ENCODE data around the gene RASL11B.

The RASL11B gene

DNA sequence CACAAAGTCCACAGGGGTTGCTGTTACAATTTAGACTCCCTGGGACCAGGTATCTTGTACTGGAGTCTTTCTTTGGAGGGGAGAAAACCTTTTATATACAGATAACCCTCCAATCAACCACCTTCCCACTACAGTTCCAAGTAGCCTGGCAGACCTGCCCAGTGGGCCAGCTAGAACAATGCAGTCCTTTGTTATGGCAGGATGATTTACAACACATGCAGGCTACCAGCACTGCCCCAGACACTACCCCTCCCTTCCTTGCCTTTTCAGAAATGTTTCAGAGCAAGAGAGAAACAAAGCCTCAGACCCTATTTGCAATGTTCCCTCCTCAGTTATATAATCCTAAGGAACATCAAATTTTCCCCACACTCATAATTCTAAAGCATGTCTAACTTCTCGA is 11.1 kb downstream of the RASL11B start:
- in situ Hi-C loops (cut with MboI; ENCODE audit: low sequenced_read_pairs) = no loop called here

DNA sequence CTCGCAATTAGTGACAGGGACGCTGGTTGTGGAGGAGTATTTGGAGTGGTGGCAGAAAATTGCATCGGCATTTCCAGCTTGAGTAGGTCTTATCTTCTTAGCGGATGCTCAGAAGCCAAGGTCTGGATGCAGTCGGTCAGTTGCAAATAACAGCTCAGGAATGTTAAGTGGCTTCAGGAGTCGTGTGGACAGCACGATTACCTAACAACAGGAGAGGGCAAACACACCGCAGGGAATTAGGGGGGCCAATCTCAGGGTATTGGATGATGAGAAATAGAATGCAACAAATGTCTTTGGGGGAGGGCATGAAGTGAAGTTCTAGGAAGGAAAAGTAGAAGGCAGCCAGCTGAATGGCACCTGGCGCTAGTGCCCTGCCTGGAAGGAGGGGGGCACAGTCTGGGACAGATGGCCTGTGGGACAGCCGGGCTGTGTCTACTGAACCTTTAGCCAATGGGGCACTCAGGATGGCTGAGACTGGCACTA is 11.8 kb downstream of the RASL11B start:
- in situ Hi-C loops (cut with MboI; ENCODE audit: low sequenced_read_pairs) = no loop called here

GRCh38 chr4:52874948-52875347 is 12.8 kb downstream of the RASL11B start:
- in situ Hi-C loops (cut with MboI; ENCODE audit: low sequenced_read_pairs) = no loop called here

DNA sequence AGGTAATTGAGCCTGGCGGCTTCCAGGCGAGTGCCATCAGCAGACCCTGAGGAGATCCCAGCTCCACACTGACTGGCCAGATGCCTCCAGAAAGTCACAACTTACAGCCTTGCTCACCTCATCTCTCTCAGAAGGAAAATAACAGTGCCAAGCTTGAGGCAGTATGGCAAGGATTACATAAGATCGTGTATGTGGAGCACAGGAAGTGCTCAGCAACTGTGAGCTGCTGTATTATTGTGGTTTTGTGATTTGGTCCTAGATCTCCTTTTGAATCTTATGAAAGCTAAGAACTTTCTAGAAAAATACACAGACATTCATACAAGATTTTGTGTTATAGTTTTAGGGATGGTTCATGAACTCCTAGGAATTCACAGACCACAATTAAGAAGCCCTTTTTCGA is 14.0 kb downstream of the RASL11B start:
- in situ Hi-C loops (cut with MboI; ENCODE audit: low sequenced_read_pairs) = no loop called here

DNA sequence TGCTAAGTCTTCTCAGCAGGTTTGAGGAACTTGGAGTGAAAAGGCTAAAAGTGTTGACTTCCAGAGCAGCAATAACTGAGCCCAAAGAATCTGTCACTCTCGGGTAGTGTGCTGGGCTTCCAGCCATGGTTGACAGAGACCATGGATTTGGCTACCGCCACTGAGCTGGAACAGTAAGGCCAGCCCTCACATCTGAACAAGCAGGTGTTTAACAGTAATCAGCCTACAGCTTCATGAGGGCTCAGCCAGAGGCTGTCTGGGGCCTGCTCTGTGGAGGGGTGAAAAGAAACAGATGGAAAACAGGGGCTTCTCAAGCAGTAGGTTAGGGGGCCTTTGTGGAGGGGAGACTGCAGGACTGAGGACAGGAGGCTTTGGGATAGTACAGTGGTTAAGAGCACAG is 14.9 kb downstream of the RASL11B start:
- in situ Hi-C loops (cut with MboI; ENCODE audit: low sequenced_read_pairs) = no loop called here

DNA sequence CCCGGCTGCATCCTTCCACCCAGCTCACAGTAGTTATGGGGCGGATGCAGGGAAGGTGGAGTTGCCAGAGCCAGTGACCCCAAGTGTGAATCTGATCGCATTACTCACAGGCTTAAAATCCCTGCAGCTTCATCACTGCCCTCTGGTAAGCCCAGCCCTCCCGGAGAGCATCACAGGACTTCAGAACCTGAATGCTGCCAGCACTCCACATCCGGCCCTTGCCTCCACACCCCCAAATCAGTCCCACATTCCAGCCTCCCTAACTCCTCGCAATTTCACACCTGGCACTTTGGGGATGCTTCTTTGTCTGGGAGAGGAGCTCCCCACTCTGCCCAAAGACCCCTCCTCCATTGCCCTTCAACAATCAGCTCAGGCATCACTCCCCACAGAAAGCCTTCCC is 15.6 kb downstream of the RASL11B start:
- in situ Hi-C loops (cut with MboI; ENCODE audit: low sequenced_read_pairs) = no loop called here

- in situ Hi-C loops (cut with MboI; ENCODE audit: low sequenced_read_pairs) = no loop called here
These were observed 17.4 kb downstream of the RASL11B start for GRCh38 chr4:52879471-52879870.

- in situ Hi-C loops (cut with MboI; ENCODE audit: low sequenced_read_pairs) = no loop called here
These were observed 18.9 kb downstream of the RASL11B start for GRCh38 chr4:52880994-52881393.

DNA sequence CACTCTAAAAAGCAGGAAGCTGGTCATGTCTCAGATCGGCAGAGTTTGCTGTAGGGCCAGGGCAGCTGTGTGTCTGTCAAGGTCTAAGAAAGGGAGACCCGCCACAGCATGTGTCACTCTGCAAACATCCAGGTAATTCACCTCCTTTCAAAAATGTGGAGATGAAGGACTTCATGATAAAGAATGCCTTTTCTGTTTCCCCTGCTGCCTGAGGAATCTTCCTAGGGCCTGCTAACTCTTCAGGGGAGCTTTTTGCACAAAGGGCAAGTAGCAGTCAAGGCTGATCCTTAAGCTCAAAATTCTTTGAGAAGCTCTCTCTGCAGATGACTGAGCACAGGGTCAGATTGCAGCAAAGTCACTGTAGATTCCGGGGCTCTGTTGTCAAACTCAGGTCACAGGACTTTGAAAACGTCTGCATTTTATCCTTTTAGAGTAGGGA is 21.1 kb downstream of the RASL11B start:
- in situ Hi-C loops (cut with MboI; ENCODE audit: low sequenced_read_pairs) = no loop called here

DNA sequence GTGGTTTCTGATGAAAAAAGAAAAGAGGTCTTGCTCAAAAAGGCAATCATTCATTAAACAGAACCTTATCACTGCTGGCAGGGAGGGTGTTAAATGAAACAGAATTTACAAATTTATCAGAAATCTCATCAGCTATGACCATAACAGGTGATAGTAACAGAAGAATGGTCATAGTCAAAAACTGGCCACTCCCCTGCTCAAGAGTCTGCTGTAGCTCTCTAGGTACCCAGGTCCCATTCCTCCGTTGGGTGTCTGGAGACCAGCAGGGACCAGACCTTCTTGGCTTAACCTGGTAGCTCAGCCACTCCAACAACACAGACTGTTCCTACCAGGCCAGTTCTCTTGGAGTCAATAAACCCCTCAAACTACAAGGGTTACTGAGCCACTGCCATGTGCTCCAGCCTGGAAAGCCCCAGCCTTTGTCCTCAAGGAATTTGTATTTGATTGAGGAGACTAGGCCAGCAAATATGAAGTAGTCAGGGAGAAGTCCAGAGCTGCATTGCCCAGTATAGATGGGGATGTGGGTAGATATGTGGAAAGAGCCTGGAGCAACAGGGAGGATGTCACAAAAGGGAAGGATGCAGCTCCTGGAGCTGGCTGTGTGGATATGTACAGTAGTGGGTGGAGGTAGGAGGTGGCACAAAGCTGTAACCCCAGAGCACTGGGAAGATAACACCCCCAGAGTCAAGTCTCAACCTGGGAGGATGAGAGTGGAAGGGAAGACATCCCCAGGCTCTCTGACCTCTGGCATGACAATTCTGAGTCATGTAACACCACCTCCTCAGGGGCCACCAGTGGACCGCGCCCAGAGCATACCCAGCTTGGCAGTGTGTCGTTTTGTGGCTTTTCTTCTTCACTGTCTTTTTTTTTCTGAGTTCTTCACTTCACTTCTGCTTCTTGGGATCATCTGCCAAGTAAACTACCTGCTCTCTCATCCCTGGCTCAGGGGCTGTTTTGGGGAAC is 21.9 kb downstream of the RASL11B start:
- in situ Hi-C loops (cut with MboI; ENCODE audit: low sequenced_read_pairs) = no loop called here

DNA sequence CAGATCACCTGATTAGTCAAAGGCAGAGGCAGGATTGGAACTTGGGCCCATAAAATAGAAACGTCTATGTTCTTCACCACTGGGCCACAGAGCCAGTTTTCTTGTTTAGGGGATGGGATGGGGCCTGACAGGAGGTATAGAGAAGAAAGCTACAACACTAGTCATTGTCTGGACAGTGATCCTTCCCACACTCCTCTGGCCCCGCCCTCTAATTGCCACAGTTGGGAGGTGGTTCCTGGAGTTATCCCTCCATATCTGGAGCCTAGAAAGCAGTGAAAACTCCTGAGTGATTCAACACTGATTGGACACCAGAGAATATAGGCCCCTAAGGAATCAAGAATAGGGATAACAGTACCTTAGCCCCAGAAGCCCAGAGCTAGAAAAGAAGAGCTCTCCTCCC is 22.9 kb downstream of the RASL11B start:
- in situ Hi-C loops (cut with MboI; ENCODE audit: low sequenced_read_pairs) = no loop called here

- in situ Hi-C loops (cut with MboI; ENCODE audit: low sequenced_read_pairs) = no loop called here
These were observed 27.2 kb downstream of the RASL11B start for GRCh38 chr4:52889354-52889753.

GRCh38 chr4:52889778-52890520 is 27.8 kb downstream of the RASL11B start:
- in situ Hi-C loops (cut with MboI; ENCODE audit: low sequenced_read_pairs) = no loop called here

DNA sequence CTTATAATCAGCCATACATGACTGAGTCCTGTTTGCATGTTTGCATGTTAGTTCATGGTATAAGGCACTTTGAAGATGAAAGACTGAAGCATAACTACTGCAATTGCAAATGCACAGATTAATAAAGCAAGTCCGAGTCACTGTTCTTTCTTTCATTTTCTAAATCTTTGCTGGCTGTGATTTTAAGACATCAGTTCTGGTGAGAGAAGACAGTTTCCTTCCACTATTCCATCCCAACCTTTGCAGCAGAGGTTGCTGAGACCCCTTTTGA is 28.3 kb downstream of the RASL11B start:
- in situ Hi-C loops (cut with MboI; ENCODE audit: low sequenced_read_pairs) = no loop called here

GRCh38 chr4:52891743-52892142 is 29.6 kb downstream of the RASL11B start:
- in situ Hi-C loops (cut with MboI; ENCODE audit: low sequenced_read_pairs) = no loop called here

DNA sequence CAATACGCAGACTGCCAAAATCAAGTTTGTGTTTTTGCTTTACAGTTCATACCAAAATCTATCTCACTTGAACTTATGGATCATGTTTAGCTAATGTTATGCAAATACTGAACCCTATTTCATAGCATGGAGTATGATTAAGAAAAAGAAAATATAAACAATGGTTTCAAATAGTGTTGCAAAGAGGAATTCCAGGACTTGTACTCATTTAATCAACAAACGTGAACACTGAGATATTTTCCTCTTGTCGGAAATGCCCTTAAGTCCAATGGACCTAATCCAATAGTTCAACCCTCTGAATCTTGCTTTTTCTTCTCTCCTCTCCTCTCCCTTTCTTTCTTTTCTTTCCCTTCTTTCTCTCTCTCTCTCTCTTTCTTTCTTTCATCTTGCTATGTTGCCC is 30.8 kb downstream of the RASL11B start:
- in situ Hi-C loops (cut with MboI; ENCODE audit: low sequenced_read_pairs) = no loop called here

DNA sequence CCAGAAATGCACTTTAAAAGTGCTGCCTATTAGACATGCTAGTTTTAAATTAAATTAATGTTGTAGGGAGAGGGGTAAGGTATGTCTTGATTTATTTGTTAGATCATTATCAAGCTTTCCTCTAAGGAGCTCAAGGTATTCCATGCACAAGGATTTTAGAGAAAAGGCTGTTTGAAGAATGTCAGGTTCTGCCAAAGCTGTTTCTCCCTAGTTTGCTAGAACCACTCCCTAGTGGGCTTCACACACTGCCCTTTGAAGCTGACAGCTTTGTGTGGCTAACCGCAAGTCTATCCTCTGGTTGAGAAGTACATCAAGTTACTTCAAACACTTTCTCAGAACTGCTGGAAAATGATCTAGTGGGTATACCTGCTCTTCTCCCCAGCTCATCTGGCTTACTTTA is 32.3 kb downstream of the RASL11B start:
- in situ Hi-C loops (cut with MboI; ENCODE audit: low sequenced_read_pairs) = no loop called here

DNA sequence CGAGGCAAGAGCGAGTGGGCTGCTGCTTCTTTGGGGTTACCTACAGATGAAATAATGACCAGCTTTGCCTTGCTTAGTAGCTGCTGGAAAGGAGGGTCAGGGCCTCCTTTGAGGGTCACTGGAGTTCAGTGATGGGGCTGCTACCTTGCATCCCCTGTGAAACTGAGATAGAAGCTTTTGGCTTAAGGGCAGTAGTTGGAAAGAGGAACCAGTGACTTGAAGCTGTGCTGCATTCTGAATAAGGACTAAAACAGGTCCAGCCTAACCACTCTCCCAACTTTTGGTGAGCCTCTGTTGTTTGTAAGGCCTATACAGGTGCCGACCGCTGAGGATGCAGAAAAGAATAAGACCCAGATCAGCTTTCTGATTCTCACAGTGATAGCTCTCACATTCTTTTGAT is 41.2 kb downstream of the RASL11B start:
- in situ Hi-C loops (cut with MboI; ENCODE audit: low sequenced_read_pairs) = no loop called here

DNA sequence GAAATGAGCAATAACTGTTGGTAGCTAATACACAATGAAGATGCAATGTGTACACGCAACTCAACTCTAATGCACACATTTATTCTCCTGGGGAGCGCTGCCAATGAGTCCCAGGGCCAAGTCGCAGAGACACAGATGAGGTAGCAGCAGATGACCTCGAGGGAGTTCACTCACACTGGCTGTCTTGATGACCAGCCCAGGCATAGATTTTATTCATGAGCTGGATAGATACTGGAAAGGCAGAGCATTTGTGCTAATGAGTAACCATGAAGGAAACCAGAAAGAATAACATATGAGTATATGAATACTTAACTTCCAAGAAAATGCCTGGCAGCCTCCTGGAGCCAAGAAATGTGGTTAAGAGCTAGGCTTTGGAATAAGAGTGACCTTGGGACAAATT is 42.3 kb downstream of the RASL11B start:
- in situ Hi-C loops (cut with MboI; ENCODE audit: low sequenced_read_pairs) = no loop called here

- in situ Hi-C loops (cut with MboI; ENCODE audit: low sequenced_read_pairs) = no loop called here
These were observed 45.4 kb downstream of the RASL11B start for GRCh38 chr4:52907510-52907909.

GRCh38 chr4:52910115-52910514 is 48.0 kb downstream of the RASL11B start:
- in situ Hi-C loops (cut with MboI; ENCODE audit: low sequenced_read_pairs) = no loop called here

GRCh38 chr4:52911684-52912294 is 49.7 kb downstream of the RASL11B start:
- in situ Hi-C loops (cut with MboI; ENCODE audit: low sequenced_read_pairs) = no loop called here

All from HL-60/S4 treated with retinoic acid at 250 ng/mL for 4 days and 3 days (cell line).